ENCODE results near the gene MTHFD2. TPM values are rescaled to one million over a fixed set of nuclear protein-coding genes. Genes with fewer than 3 reads are reported as not detected.

MTHFD2 gene
- polyA plus RNA-seq, 1 of the 3 experiments (the other 2 are of a cell fraction), result 68.6 TPM

DNA sequence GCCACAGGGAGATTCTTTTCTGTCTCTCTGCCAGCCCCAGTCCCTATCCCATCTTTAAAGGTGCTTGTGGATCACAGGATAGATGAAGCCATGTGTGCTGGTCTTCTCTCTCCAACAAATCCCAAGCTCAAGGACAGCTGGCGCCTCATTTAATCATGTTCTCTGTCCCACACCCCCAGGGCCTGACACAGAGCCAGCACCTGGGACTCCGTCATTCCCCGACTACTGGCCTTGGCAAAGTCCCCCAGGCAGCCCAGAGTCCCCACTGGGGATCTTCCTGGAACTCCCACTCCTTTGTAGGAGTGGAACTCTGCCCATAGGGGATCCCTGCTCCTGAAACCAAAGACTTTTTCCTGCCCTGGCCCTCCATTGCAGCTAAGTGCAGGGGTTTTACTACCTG is 60.8 kb downstream of the MTHFD2 start:
- no peak overlapping the region for H2AFZ ChIP-seq (ENCODE audit: low read depth)
- H3K27me3 ChIP-seq (ENCODE audit: insufficient read depth), result no peaks in the 10 kb centered on the region
- TF ChIP-seq YY1 (IDR thresholded peaks at IDR 0.05; ENCODE audit: low read depth), result no peak
- TF ChIP-seq TAF1 (IDR thresholded peaks at IDR 0.05; ENCODE audit: borderline replicate concordance, low read depth, low read length), result no peak
- TF ChIP-seq, protein P1, sequence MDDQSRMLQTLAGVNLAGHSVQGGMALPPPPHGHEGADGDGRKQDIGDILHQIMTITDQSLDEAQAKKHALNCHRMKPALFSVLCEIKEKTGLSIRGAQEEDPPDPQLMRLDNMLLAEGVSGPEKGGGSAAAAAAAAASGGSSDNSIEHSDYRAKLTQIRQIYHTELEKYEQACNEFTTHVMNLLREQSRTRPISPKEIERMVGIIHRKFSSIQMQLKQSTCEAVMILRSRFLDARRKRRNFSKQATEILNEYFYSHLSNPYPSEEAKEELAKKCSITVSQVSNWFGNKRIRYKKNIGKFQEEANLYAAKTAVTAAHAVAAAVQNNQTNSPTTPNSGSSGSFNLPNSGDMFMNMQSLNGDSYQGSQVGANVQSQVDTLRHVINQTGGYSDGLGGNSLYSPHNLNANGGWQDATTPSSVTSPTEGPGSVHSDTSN (IDR thresholded peaks at IDR 0.05), result no peak
- no peak for TF ChIP-seq POLR2AphosphoS5 (IDR thresholded peaks at IDR 0.05; ENCODE audit: low read depth, low read length)
- TF ChIP-seq FOSL2 (IDR thresholded peaks at IDR 0.05; ENCODE audit: borderline replicate concordance, low read depth), result no peak
- no peak for TF ChIP-seq EP300 (IDR thresholded peaks at IDR 0.05; ENCODE audit: borderline replicate concordance in 1 of 2, low read depth in 1 of 2, low read length in 1 of 2)
- H3K9me2 ChIP-seq, result no peaks in the 10 kb centered on the region
- H4K20me1 ChIP-seq (ENCODE audit: insufficient read depth), result no peaks in the 10 kb centered on the region
- H3F3A ChIP-seq (replicated peaks; ENCODE audit: insufficient read depth), result no peaks in the 10 kb centered on the region
- H3K79me2 ChIP-seq (ENCODE audit: insufficient read depth), result no peaks in the 10 kb centered on the region
- no peak overlapping the region for H3K4me3 ChIP-seq (ENCODE audit: low read depth in 2 of 2, low read length in 1 of 2)
- no peaks in the 10 kb centered on the region for H3K9me3 ChIP-seq
- H3K27ac ChIP-seq (ENCODE audit: low read depth in 2 of 2, low read length in 1 of 2), result no peak overlapping the region
- CTCF ChIA-PET, result interaction anchor here (0.9 to 4.7 kb wide), 6 partner anchors 9 to 435 kb away, joined by 3 to 35 read pairs (median 3); no protein-coding TSS in a partner anchor
- no peak overlapping the region for H3K4me2 ChIP-seq
- POLR2A ChIA-PET, result interaction anchor here (0.5 kb wide), 1 partner anchor 97 kb away, joined by 3 read pairs; no protein-coding TSS in a partner anchor
- no peaks in the 10 kb centered on the region for H3K36me3 ChIP-seq (replicated peaks in 1 of 2; ENCODE audit: control insufficient read depth in 1 of 2, insufficient read depth in 2 of 2, low read length in 1 of 2)
- DNase-seq, result no peak
- WGBS (ENCODE audit: low lambda C conversion rate), result 100% methylated on average over 1 of the region's 3 CpGs
- H3K4me1 ChIP-seq (ENCODE audit: control insufficient read depth in 1 of 2, insufficient read depth in 2 of 2, low read depth in 1 of 2, low read length in 1 of 2), result no peaks in the 10 kb centered on the region
- H3K9ac ChIP-seq, result no peak overlapping the region

DNA sequence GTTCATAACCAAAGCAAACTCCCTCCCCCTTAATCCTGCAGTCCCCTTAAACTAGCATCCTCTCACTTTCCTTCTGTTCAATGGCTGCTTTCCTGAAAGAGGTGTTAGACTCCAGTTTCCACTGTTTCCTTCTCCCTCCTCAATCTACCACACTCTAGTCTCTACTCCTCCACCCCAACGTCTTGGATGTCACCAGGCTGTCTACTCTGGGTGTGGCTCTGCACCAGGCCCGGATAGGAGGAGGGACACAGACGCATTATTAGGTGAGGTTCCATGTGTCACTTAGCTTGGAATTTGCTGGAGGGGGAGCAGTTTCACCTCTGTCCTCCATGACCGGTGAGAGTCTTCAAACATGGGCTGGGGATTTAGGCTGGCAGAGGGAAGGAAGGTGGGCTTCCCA is 61.3 kb downstream of the MTHFD2 start:
- WGBS (ENCODE audit: low lambda C conversion rate), result 81% methylated on average over 4 of the region's 4 CpGs
- H3F3A ChIP-seq (replicated peaks; ENCODE audit: insufficient read depth), result no peaks in the 10 kb centered on the region
- H3K79me2 ChIP-seq (ENCODE audit: insufficient read depth), result no peaks in the 10 kb centered on the region
- no peak overlapping the region for H2AFZ ChIP-seq (ENCODE audit: low read depth)
- no peak for TF ChIP-seq JUND (IDR thresholded peaks at IDR 0.05)
- TF ChIP-seq RCOR1 (IDR thresholded peaks at IDR 0.05; ENCODE audit: low read length), result no peak
- TF ChIP-seq FOSL2 (IDR thresholded peaks at IDR 0.05; ENCODE audit: borderline replicate concordance, low read depth), result no peak
- no peak for TF ChIP-seq CHD2 (IDR thresholded peaks at IDR 0.05; ENCODE audit: low read length, partially characterized antibody)
- TF ChIP-seq, protein P2, sequence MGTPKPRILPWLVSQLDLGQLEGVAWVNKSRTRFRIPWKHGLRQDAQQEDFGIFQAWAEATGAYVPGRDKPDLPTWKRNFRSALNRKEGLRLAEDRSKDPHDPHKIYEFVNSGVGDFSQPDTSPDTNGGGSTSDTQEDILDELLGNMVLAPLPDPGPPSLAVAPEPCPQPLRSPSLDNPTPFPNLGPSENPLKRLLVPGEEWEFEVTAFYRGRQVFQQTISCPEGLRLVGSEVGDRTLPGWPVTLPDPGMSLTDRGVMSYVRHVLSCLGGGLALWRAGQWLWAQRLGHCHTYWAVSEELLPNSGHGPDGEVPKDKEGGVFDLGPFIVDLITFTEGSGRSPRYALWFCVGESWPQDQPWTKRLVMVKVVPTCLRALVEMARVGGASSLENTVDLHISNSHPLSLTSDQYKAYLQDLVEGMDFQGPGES (IDR thresholded peaks at IDR 0.05; ENCODE audit: low read depth, low read length), result no peak
- no peaks in the 10 kb centered on the region for H3K4me1 ChIP-seq (ENCODE audit: control insufficient read depth in 1 of 2, insufficient read depth in 2 of 2, low read depth in 1 of 2, low read length in 1 of 2)
- H3K27ac ChIP-seq (ENCODE audit: low read depth in 2 of 2, low read length in 1 of 2), result no peak overlapping the region
- no peaks in the 10 kb centered on the region for H3K9me2 ChIP-seq
- ChIA-PET CTCF (interaction anchor here (0.9 to 4.7 kb wide), 4 partner anchors 10 to 216 kb away, joined by 3 to 35 read pairs (median 6); no protein-coding TSS in a partner anchor), POLR2A (no interaction called here)
- H3K9ac ChIP-seq, result no peak overlapping the region
- H3K4me2 ChIP-seq, result no peak overlapping the region
- no peak overlapping the region for H3K4me3 ChIP-seq (ENCODE audit: low read depth in 2 of 2, low read length in 1 of 2)
- no peaks in the 10 kb centered on the region for H3K9me3 ChIP-seq
- H3K36me3 ChIP-seq (replicated peaks in 1 of 2; ENCODE audit: control insufficient read depth in 1 of 2, insufficient read depth in 2 of 2, low read length in 1 of 2), result no peaks in the 10 kb centered on the region
- H4K20me1 ChIP-seq (ENCODE audit: insufficient read depth), result no peaks in the 10 kb centered on the region
- H3K27me3 ChIP-seq (ENCODE audit: insufficient read depth), result no peaks in the 10 kb centered on the region
- DNase-seq, result no peak
